Stomach (tissue), 4 donors: ENCODE measurements around the gene F2R.

ENCODE experiments used
- CTCF ChIP-seq, 7 experiments: fragments of 450-650 bp in 4 of 7; fragments of 200-600 bp in 3 of 7; sonication (generic) in 3 of 7; IDR thresholded peaks; one replicate each; pipeline ENCODE4 v1.5.1; 2016 to 2019; ENCODE audit warnings: antibody characterized with exemption in 7 of 7, control low read depth in 2 of 7, mild to moderate bottlenecking in 1 of 7
- POLR2A ChIP-seq, 4 donors: fragments of 450-650 bp; IDR thresholded peaks; one replicate each; pipeline ENCODE4 v1.6.1; 2016; ENCODE audit warnings: antibody characterized with exemption in 4 of 4, control low read depth in 2 of 4, mild to moderate bottlenecking in 1 of 4, moderate library complexity in 1 of 4
- POLR2AphosphoS5 ChIP-seq, 3 donors: sonication (generic); formaldehyde crosslinking; IDR thresholded peaks; one replicate each; pipeline ENCODE4 v1.6.1; 2016; ENCODE audit warnings: antibody characterized with exemption in 3 of 3

GRCh38 chr5:76775921-76776320, 60.0 kb downstream of the F2R start:
- TF ChIP-seq POLR2A (IDR thresholded peaks at IDR 0.05), result no peak
- no peak for TF ChIP-seq CTCF (IDR thresholded peaks at IDR 0.05)
- no peak for TF ChIP-seq POLR2AphosphoS5 (IDR thresholded peaks at IDR 0.05)
